ENCODE results near the gene FGFR3. TPM values are rescaled to one million over a fixed set of nuclear protein-coding genes. Genes with fewer than 3 reads are reported as not detected.

Gene FGFR3
- total and polyA plus RNA-seq, 9 of the 15 experiments (the other 6 are each of a cell fraction or from before 2014, with no cell fraction given): 1.2 to 60.4 (median 12.7) TPM

DNA sequence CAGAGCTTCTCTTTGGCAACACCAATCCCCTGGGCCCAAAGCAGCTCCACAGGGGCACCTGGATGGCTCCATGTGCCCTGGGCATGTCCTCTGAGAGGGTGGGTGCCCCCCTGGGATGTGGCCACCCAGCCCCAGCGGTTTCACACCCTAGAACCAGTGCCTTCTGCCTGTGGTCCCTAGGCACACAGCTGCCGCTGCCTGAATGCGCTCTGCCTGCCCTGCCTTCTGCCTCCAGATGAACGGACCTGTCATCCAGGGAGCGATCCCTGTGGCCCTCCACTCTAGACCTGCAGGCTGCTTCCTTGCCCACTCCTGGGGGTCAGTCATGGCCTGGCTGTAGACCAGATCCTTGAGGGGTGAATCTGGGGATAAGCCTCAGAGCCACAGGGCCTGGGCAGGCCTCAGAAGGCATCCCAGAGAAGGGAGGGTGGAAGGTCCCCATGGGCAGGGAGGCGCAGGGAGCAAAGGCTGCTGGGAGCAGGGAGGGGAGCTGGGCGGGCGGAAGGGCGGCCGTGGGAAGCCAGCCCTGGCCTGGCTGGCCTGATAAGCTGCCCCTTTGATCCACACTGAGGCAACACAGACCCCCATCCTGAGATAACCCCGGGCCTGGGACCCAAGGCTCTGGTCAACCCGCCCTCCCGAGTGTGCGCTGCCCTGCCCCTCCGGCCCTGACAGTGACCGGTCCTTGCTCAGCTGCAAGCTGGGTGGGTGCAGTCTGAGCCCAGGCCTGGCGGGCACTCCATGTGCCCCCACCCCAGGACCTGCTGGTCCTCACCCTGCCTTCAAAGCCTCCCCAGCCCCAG lies 8.1 kb upstream of the FGFR3 start (continued):
- TF ChIP-seq NEUROD1 (IDR thresholded peaks at IDR 0.05; ENCODE audit: borderline replicate concordance, low read depth, low read length, partially characterized antibody) (peak; percentile 67), ZNF311 (CRISPR knock-in tag; IDR thresholded peaks at IDR 0.05) (peak; percentile 33; the same call in 1 of the 2 replicates), LEF1 (IDR thresholded peaks at IDR 0.05) (peak; percentile 95; the same call in 1 of the 2 replicates), ZNF324 (CRISPR knock-in tag; IDR thresholded peaks at IDR 0.05) (no peak), HMGXB4 (CRISPR knock-in tag; IDR thresholded peaks at IDR 0.05) (no peak), UBTF (IDR thresholded peaks at IDR 0.05; ENCODE audit: borderline replicate concordance in 1 of 2, low read depth in 2 of 2, low read length in 2 of 2) (peak in 1 of 2 experiments; percentile 63; a peak in 1 of 4 replicates), TFAM (CRISPR knock-in tag; conservative IDR thresholded peaks at IDR 0.05) (no peak), EGR1 (conservative IDR thresholded peaks at IDR 0.05) (peak; percentile 60), CTCF (IDR thresholded peaks at IDR 0.05 in 2 of 3, conservative IDR thresholded peaks at IDR 0.05 in 1 of 3; ENCODE audit: insufficient read depth in 2 of 3, low read depth in 1 of 3, low read length in 3 of 3) (no peak), HMG20B (CRISPR knock-in tag; IDR thresholded peaks at IDR 0.05) (no peak)
- TF ChIP-seq, protein P1, sequence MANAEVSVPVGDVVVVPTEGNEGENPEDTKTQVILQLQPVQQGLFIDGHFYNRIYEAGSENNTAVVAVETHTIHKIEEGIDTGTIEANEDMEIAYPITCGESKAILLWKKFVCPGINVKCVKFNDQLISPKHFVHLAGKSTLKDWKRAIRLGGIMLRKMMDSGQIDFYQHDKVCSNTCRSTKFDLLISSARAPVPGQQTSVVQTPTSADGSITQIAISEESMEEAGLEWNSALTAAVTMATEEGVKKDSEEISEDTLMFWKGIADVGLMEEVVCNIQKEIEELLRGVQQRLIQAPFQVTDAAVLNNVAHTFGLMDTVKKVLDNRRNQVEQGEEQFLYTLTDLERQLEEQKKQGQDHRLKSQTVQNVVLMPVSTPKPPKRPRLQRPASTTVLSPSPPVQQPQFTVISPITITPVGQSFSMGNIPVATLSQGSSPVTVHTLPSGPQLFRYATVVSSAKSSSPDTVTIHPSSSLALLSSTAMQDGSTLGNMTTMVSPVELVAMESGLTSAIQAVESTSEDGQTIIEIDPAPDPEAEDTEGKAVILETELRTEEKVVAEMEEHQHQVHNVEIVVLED (CRISPR knock-in tag; IDR thresholded peaks at IDR 0.05): no peak
- TF ChIP-seq, protein P2, sequence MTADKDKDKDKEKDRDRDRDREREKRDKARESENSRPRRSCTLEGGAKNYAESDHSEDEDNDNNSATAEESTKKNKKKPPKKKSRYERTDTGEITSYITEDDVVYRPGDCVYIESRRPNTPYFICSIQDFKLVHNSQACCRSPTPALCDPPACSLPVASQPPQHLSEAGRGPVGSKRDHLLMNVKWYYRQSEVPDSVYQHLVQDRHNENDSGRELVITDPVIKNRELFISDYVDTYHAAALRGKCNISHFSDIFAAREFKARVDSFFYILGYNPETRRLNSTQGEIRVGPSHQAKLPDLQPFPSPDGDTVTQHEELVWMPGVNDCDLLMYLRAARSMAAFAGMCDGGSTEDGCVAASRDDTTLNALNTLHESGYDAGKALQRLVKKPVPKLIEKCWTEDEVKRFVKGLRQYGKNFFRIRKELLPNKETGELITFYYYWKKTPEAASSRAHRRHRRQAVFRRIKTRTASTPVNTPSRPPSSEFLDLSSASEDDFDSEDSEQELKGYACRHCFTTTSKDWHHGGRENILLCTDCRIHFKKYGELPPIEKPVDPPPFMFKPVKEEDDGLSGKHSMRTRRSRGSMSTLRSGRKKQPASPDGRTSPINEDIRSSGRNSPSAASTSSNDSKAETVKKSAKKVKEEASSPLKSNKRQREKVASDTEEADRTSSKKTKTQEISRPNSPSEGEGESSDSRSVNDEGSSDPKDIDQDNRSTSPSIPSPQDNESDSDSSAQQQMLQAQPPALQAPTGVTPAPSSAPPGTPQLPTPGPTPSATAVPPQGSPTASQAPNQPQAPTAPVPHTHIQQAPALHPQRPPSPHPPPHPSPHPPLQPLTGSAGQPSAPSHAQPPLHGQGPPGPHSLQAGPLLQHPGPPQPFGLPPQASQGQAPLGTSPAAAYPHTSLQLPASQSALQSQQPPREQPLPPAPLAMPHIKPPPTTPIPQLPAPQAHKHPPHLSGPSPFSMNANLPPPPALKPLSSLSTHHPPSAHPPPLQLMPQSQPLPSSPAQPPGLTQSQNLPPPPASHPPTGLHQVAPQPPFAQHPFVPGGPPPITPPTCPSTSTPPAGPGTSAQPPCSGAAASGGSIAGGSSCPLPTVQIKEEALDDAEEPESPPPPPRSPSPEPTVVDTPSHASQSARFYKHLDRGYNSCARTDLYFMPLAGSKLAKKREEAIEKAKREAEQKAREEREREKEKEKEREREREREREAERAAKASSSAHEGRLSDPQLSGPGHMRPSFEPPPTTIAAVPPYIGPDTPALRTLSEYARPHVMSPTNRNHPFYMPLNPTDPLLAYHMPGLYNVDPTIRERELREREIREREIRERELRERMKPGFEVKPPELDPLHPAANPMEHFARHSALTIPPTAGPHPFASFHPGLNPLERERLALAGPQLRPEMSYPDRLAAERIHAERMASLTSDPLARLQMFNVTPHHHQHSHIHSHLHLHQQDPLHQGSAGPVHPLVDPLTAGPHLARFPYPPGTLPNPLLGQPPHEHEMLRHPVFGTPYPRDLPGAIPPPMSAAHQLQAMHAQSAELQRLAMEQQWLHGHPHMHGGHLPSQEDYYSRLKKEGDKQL (CRISPR knock-in tag; IDR thresholded peaks at IDR 0.05; ENCODE audit: borderline replicate concordance): no peak
